NCI-H526 (cell line): Measurements from ENCODE around the gene RRP1.
"Not testable (repeated sequence)": the region's sequence is repeated elsewhere in the genome, so short reads cannot be mapped to it uniquely, and the experiment has no call there.

Experiments
- DNase-seq, 2 experiments: peaks; one replicate each; lab custom pipeline; 2025; lab: John Stamatoyannopoulos, UW

The RRP1 gene

GRCh38 chr21:43836616-43837015, 47.2 kb downstream of the RRP1 start:
- DNase-seq, result no peak

- DNase-seq, result no peak
Observed at GRCh38 chr21:43840259-43840658, 50.9 kb downstream of the RRP1 start.

GRCh38 chr21:43842742-43843141, 53.4 kb downstream of the RRP1 start:
- no peak for DNase-seq

- DNase-seq, result not testable (repeated sequence)
Observed at GRCh38 chr21:43844906-43845305, 55.5 kb downstream of the RRP1 start.

GRCh38 chr21:43845386-43845785, 56.0 kb downstream of the RRP1 start:
- DNase-seq, result no peak

GRCh38 chr21:43846430-43846829, 57.1 kb downstream of the RRP1 start:
- no peak for DNase-seq

GRCh38 chr21:43847301-43847700, 57.9 kb downstream of the RRP1 start:
- no peak for DNase-seq

- no peak for DNase-seq
Observed at GRCh38 chr21:43848771-43849170, 59.4 kb downstream of the RRP1 start.

- DNase-seq, result no peak
Observed at GRCh38 chr21:43849532-43850299, 60.3 kb downstream of the RRP1 start.

GRCh38 chr21:43850728-43851295, 61.4 kb downstream of the RRP1 start:
- no peak for DNase-seq

- no peak for DNase-seq
Observed at GRCh38 chr21:43851593-43851992, 62.2 kb downstream of the RRP1 start.

GRCh38 chr21:43853851-43854772, 64.7 kb downstream of the RRP1 start:
- no peak for DNase-seq
